NCI-H187 (cell line): ENCODE data around the gene KSR2.

Source experiments
- DNase-seq, 2 experiments: peaks; one replicate each; lab custom pipeline; 2025; lab: John Stamatoyannopoulos, UW

The KSR2 gene

DNA sequence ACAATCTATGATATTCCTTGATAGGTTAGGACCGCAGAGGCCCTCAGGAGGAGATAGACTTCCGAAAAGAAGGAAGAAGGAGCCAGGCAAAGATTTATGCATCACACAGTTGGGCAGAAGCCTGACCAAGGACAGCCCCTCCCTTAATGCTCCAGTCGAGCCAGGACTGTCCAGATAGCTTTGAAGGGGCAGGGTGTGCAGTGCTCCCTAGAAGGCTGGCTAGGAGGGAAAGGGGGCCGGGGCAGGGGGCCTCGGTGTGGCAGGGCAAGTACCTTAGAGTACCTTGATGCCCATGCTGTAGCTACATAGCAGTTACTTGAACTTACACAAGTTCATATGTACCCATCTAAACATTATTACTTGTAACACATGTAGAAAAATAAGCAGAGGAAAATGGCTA lies 512.7 kb downstream of the KSR2 start:
- DNase-seq: no peak

DNA sequence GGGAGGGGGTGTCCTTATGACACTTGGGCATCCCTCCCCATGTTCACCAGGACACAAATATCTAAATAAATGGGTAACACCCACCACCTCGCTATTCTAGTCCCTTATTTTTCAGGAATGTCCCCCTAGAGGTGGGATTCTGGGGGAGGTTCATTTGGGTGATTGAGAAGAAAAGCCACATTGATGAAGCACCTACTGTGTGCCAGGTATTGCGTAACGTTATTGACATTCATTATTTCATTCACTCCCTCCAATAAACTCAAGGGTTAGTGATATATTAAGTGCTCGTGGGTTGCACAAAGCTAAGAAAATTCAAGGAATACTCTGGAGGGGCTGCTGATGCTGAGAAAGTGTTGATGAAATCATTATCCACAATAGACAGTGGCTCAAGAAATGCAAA lies 514.8 kb downstream of the KSR2 start:
- no peak for DNase-seq

DNA sequence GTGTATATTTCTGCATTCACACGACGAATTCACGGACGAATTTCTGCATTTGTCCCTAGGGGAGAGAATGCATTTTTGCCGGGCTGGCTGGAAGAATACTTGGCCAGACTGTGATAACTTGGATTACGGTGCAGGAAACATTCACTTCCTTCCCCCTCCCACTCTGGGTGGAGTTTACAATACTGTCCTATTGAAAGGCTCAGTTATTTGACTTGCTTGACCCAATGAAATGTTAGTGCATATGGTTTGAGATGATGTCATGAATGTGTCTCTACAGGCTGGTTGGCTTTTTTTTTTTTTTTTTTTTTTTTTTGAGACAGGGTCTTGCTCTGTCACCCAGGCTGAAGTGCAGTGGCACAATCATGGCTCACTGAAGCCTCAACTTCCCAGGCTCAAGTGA lies 516.7 kb downstream of the KSR2 start:
- DNase-seq: no peak

GRCh38 chr12:117450209-117450608 lies 518.6 kb downstream of the KSR2 start:
- DNase-seq: no peak

- no peak for DNase-seq
Observed at GRCh38 chr12:117447665-117448366, 521.0 kb downstream of the KSR2 start.

DNA sequence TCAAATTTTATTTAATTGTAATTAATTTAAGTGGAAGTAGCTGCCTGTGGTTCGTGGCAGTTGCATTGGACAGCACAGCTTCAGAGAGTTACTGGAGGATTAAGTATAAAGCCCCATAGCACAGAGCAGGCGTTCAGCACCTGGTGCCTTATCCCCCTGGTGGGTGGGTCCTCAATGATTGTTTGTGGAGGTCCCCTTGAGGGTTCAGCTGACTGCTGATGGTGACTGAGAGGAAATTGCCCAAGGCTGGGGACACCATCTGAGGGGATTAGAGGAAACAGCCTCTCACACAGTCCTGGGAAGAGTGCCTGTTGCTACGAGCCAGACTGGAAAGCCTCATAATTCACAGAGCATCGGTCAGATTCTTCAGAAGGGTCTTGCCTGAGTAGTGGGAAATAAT lies 524.0 kb downstream of the KSR2 start:
- no peak for DNase-seq

- DNase-seq: no peak
Observed at GRCh38 chr12:117441751-117442150, 527.0 kb downstream of the KSR2 start.

DNA sequence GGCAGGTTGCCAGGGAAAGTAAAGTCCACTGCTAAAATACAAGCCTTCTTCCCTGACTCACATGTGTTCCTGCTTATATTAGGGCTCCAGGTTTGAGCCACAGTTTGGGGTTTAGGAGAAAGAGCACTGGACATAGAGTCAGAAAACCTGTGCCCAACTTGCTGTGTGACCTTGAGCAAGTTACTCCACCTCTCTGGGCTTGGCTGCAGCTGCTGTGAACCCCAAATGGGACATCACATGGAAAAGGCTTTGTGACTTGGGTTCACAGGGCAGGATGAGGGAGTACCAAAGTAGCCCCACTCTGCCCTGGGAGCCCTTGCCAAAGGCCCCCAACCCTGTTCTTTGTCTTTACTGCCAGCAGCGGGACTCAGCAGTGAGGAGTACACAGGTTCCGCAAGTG lies 528.4 kb downstream of the KSR2 start:
- DNase-seq: no peak

- no peak for DNase-seq
Observed at GRCh38 chr12:117439531-117440001, 529.2 kb downstream of the KSR2 start.

- DNase-seq: no peak
Observed at GRCh38 chr12:117438809-117439208, 530.0 kb downstream of the KSR2 start.

GRCh38 chr12:117437516-117438255 lies 531.1 kb downstream of the KSR2 start:
- DNase-seq: no peak

DNA sequence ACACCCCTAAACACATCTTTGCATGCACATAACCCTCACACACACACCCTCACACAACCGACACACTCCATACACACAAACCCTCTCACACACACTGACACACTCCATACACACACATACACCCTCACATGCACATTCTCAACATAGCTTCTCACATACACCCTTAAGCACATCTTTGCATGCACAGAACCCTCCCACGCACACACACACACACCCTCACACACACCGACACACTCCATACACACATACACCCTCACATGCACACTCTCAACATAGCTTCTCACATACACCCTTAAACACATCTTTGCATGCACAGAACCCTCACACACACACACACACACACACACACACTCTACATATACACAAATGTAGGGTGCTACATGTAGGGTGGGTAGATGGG lies 534.9 kb downstream of the KSR2 start:
- DNase-seq: no peak

DNA sequence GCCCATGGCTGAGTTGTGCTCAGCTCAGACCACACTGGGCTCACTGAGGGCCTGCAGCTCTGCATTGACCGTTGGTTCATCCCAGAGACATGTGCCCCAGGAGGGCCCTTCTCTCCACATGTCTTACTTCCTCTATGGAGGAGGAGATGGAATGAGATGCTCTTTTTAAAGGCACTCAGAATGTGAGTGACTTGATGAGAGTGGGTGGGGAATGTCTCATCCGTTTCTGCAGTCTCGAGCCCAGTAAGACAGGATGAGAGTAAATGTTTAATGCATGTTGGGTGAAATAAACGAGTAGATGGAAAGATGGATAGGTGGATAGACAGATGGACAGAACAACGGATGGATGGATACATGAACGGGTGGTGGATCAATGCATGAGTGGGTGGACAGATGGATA lies 538.5 kb downstream of the KSR2 start:
- DNase-seq: no peak

- DNase-seq: no peak
Observed at GRCh38 chr12:117427211-117427610, 541.6 kb downstream of the KSR2 start.

DNA sequence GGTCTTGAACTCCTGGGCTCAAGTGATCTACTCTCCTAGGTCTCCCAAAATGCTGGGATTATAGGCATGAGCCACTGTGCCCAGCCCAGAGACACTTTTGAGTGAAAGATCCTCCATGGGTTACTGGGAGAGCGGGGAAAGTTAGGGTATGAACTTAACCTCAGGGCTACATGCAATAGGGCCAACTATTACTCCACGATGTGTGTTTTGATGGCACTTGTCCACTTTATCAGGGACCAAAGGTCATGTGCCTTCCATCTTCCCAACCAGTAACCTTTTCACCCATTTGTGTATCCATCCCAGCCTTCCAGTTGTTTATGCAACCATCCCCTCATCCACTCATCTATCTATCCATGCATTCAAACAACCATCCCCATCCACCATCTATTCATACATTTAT lies 546.8 kb downstream of the KSR2 start:
- no peak for DNase-seq

DNA sequence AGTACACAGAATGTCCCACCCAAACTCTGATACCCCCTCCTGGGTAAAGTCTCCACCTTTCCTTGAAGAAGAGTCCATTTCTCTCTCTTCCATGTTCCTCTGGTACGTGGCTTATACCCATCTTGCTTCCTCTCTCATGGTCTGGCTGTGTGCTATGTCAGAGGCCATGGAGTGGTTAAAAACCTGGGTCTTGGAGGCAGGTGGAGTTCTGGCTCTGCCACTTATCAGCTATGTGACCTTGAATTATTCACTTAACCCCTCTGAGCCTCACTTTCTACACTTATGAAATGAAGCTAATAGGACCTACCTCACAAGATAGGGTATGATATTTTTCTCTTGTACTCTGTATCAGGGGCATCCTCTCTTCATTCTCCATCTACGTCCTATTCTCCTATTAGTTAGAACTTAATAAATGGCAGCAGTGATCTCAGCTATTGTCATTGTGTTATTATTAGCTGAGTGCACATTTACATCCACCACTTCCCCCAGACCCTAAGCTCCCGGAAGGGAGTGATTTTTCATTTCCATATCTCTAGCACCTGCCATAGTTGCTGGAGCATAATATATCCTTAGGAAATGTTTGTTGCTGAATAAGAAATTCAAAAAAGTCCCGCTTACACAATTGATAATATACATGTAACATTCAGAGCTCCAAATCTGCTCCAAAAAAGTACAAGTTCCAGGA lies 547.6 kb downstream of the KSR2 start:
- no peak for DNase-seq

- DNase-seq: no peak
Observed at GRCh38 chr12:117417004-117417403, 551.8 kb downstream of the KSR2 start.

DNA sequence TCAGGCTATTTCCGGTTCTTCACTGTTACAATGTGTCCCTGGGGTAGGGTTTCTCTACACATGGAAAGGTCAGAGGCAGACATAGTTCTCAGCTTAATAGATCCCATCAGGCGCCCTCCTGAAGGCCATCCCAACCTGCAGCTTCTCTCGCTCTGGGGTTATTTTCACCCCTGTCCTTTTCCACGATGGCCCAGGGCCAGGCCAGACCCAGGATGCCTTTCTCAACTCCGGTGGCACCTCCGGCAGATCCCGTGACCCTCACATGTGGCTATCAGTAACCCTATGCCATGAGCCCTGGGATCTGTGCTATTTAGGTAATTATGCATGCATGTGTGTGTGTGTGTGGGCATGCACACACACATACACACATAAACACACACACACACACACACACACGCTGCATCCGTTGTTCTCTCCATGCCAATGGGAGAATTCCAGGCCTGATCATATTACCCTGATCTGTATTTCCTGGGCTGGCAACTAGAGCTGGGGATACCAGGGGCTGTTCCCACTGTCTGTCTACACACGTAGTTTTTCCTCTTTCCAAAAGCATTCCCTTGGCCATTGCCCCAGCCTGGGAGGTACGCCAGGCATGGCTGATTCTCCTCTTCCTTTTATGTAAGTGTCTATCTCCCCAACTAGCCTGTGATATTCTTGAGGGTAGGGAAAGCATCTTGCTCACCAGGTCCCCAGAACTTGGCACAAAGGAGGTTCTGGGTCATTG lies 556.2 kb downstream of the KSR2 start:
- no peak for DNase-seq

- no peak for DNase-seq
Observed at GRCh38 chr12:117409286-117409685, 559.5 kb downstream of the KSR2 start.

DNA sequence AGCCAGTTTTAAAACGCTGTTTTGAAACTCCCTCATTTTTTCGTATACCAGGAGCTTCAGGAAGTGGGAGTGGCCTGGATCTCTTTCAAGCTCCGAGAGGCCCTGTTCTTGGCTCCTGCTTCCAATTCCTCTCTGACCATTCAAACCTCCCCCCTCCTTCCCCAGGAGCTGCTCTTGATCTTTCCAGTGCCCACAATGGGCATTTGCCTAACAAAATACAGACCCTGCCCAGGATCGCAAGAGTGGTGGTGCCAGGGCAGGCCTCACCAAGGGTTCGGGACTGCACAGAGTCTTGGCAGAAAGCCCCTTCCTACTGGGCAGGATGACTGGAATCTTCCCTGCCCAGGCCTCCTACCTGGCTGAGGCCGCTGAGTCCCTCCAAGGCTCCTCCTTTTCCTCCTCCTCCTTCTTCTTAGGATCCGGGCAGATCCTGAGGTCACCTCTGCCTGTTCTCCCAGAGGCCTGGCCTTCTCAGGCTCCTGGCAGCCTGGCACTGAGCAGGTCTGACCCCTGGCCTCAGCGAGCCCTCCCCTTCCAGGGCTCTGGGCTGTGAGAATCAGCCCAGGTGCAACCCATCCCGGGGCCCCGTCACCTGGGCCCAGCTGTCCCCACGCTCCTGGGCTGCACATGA lies 560.5 kb downstream of the KSR2 start:
- no peak for DNase-seq

GRCh38 chr12:117404940-117405339 lies 563.9 kb downstream of the KSR2 start:
- DNase-seq: no peak
